Measurements from ENCODE around the gene ST7L. TPM values are rescaled to one million over a fixed set of nuclear protein-coding genes. Genes with fewer than 3 reads are reported as not detected.

Gene ST7L
- total RNA-seq, 1 experiment from 2014 or later = 18.0 TPM

DNA sequence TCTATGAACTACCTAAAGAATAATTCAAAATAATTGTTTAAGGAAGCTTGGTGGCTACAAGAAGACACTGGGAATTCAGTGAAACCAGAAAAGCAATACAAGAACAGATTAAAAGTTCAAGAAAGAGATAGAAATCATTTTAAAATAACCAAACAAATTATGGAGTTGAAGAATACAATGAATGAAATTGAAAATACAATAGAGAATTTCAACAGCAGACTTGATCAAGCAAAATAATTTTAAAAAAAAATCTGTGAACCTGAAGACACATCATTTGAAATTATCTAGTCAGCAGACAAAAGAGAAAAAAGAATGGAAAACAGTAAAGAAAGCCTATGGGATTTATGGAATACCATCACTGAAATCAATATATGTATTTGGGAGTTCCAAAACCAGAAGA is 141.4 kb downstream of the ST7L start:
- ATAC-seq (no peak), DNase-seq (ENCODE audit: low spot score) (no peak)
- H3K27ac Mint-ChIP-seq = no peak overlapping the region
- peaks cover 52% of the 10 kb centered on the region for H3K9me3 Mint-ChIP-seq
- POLR2A ChIA-PET = no interaction called here
- H3K27me3 Mint-ChIP-seq (ENCODE audit: low read depth) = peaks cover 5% of the 10 kb centered on the region
- H3K36me3 Mint-ChIP-seq = peaks cover 23% of the 10 kb centered on the region
- no peak overlapping the region for H3K4me3 Mint-ChIP-seq
- CTCF ChIA-PET = interaction anchor here (0.6 kb wide), 1 partner anchor 996 kb away, joined by 3 read pairs; no protein-coding TSS in a partner anchor
- no peak for TF ChIP-seq FOXP1 (CRISPR knock-in tag; IDR thresholded peaks at IDR 0.05; ENCODE audit: borderline replicate concordance)
- no peak for TF ChIP-seq MYBL2 (CRISPR knock-in tag; IDR thresholded peaks at IDR 0.05)
- TF ChIP-seq, protein P1, sequence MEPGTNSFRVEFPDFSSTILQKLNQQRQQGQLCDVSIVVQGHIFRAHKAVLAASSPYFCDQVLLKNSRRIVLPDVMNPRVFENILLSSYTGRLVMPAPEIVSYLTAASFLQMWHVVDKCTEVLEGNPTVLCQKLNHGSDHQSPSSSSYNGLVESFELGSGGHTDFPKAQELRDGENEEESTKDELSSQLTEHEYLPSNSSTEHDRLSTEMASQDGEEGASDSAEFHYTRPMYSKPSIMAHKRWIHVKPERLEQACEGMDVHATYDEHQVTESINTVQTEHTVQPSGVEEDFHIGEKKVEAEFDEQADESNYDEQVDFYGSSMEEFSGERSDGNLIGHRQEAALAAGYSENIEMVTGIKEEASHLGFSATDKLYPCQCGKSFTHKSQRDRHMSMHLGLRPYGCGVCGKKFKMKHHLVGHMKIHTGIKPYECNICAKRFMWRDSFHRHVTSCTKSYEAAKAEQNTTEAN (CRISPR knock-in tag; IDR thresholded peaks at IDR 0.05) = no peak
- no peak for TF ChIP-seq USF2 (CRISPR knock-in tag; IDR thresholded peaks at IDR 0.05)
- no peak for TF ChIP-seq ZNF396 (CRISPR knock-in tag; IDR thresholded peaks at IDR 0.05; ENCODE audit: borderline replicate concordance)
- no peak for TF ChIP-seq TEAD4 (CRISPR knock-in tag; IDR thresholded peaks at IDR 0.05)
- no peak for TF ChIP-seq RELA (CRISPR knock-in tag; IDR thresholded peaks at IDR 0.05; ENCODE audit: borderline replicate concordance)
- no peak for TF ChIP-seq RORB (CRISPR knock-in tag; IDR thresholded peaks at IDR 0.05)
- TF ChIP-seq JUN (CRISPR knock-in tag; IDR thresholded peaks at IDR 0.05) = no peak
- TF ChIP-seq, protein P2, sequence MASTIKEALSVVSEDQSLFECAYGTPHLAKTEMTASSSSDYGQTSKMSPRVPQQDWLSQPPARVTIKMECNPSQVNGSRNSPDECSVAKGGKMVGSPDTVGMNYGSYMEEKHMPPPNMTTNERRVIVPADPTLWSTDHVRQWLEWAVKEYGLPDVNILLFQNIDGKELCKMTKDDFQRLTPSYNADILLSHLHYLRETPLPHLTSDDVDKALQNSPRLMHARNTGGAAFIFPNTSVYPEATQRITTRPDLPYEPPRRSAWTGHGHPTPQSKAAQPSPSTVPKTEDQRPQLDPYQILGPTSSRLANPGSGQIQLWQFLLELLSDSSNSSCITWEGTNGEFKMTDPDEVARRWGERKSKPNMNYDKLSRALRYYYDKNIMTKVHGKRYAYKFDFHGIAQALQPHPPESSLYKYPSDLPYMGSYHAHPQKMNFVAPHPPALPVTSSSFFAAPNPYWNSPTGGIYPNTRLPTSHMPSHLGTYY (CRISPR knock-in tag; IDR thresholded peaks at IDR 0.05) = no peak
- no peak for TF ChIP-seq ATF1 (CRISPR knock-in tag; IDR thresholded peaks at IDR 0.05)
- no peak for TF ChIP-seq ZSCAN18 (CRISPR knock-in tag; IDR thresholded peaks at IDR 0.05)
- no peak for TF ChIP-seq E2F4 (CRISPR knock-in tag; IDR thresholded peaks at IDR 0.05; ENCODE audit: borderline replicate concordance, low read depth)
- no peak for TF ChIP-seq ZNF317 (CRISPR knock-in tag; IDR thresholded peaks at IDR 0.05; ENCODE audit: borderline replicate concordance, low read depth)
- no peak for TF ChIP-seq MXD4 (CRISPR knock-in tag; IDR thresholded peaks at IDR 0.05; ENCODE audit: borderline replicate concordance)
- TF ChIP-seq, protein P3, sequence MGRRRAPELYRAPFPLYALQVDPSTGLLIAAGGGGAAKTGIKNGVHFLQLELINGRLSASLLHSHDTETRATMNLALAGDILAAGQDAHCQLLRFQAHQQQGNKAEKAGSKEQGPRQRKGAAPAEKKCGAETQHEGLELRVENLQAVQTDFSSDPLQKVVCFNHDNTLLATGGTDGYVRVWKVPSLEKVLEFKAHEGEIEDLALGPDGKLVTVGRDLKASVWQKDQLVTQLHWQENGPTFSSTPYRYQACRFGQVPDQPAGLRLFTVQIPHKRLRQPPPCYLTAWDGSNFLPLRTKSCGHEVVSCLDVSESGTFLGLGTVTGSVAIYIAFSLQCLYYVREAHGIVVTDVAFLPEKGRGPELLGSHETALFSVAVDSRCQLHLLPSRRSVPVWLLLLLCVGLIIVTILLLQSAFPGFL (CRISPR knock-in tag; IDR thresholded peaks at IDR 0.05; ENCODE audit: borderline replicate concordance) = no peak
- TF ChIP-seq, protein P4, sequence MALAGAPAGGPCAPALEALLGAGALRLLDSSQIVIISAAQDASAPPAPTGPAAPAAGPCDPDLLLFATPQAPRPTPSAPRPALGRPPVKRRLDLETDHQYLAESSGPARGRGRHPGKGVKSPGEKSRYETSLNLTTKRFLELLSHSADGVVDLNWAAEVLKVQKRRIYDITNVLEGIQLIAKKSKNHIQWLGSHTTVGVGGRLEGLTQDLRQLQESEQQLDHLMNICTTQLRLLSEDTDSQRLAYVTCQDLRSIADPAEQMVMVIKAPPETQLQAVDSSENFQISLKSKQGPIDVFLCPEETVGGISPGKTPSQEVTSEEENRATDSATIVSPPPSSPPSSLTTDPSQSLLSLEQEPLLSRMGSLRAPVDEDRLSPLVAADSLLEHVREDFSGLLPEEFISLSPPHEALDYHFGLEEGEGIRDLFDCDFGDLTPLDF (CRISPR knock-in tag; IDR thresholded peaks at IDR 0.05) = no peak
- H3K4me1 Mint-ChIP-seq = peaks cover 1% of the 10 kb centered on the region; the same call in 1 of the 2 replicates

Other genes starting within 250 kb of the ST7L start
- 28.5 to 32.8 TPM (median 32.0 TPM) in 3 replicates for gene CTTNBP2NL, start 222.9 kb downstream of the ST7L start, total RNA-seq (2021)
- gene WNT2B, start 110.2 kb downstream of the ST7L start, total RNA-seq (2021) = 1.0 to 1.2 TPM (median 1.0 TPM) in 3 replicates
- 86.6 to 97.5 TPM (median 91.3 TPM) in 3 replicates for gene CAPZA1, start 691 bp upstream of the ST7L start, total RNA-seq (2021)
- gene MOV10, start 55.5 kb upstream of the ST7L start, total RNA-seq (2021) = 80.7 to 99.1 TPM (median 98.8 TPM) in 3 replicates
- gene RHOC, start 88.0 kb upstream of the ST7L start, total RNA-seq (2021) = 67.9 to 68.9 TPM (median 68.2 TPM) in 3 replicates
- 19.3 to 23.5 TPM (median 22.6 TPM) in 3 replicates for gene PPM1J, start 96.2 kb upstream of the ST7L start, total RNA-seq (2021)

Data from WTC11 (cell line).